ENCODE measurements around the gene SLC22A17.

- TF ChIP-seq POLR2A (IDR thresholded peaks at IDR 0.05): no peak
- TF ChIP-seq CTCF (IDR thresholded peaks at IDR 0.05): no peak
Observed at GRCh38 chr14:23359167-23359626, 6.5 kb upstream of the SLC22A17 start.

Data from ovary (tissue), 3 donors.